Large intestine (tissue), 3 donors: ENCODE results near the gene RBM4. TPM values are rescaled to one million over a fixed set of nuclear protein-coding genes. Genes with fewer than 3 reads are reported as not detected.

Source experiments
- DNase-seq, 2 donors: peaks; one replicate each; pipeline versions ENCODE4 v3.0.0 to v3.0.0-alpha.2; 2013
- H3K27ac ChIP-seq: one replicate; pipeline ENCODE4 v1.5.1; 2013; ENCODE audit warnings: low read length
- H3K27me3 ChIP-seq: 2 replicates; pipeline ENCODE4 v1.6.1; 2013; ENCODE audit warnings: low read length; ENCODE audit not compliant: control insufficient read depth, insufficient read depth
- H3K36me3 ChIP-seq: 2 replicates; pipeline ENCODE4 v1.6.1; 2013; ENCODE audit warnings: low read length; ENCODE audit not compliant: control insufficient read depth, insufficient read depth
- H3K4me1 ChIP-seq: one replicate; pipeline ENCODE4 v1.6.1; 2013; ENCODE audit warnings: low read length; ENCODE audit not compliant: control insufficient read depth, insufficient read depth
- H3K4me3 ChIP-seq: one replicate; pipeline ENCODE4 v1.5.1; 2013; ENCODE audit warnings: low read length
- H3K9me3 ChIP-seq: one replicate; pipeline ENCODE4 v1.6.1; 2013; ENCODE audit warnings: mild to moderate bottlenecking, low read depth, low read length, moderate library complexity; ENCODE audit not compliant: control insufficient read depth
- whole genome bisulfite sequencing: methylation state at CpG from one replicate; pipeline ENCODE4 v1.1.5; 2013; ENCODE audit warnings: low lambda C conversion rate; ENCODE audit not compliant: insufficient coverage; 5-methylcytosine and 5-hydroxymethylcytosine counted together
- polyA plus RNA-seq: library from polyadenylated mRNA; unstranded; fragments of 120-200 nt; gene quantifications from one replicate; pipeline ENCODE4 v1.2.1, GENCODE V29; 2013

RBM4 gene
- polyA plus RNA-seq, 1 donor: 145 TPM

GRCh38 chr11:66676931-66677598, 38.6 kb downstream of the RBM4 start:
- Histone ChIP-seq H3K27me3 (no peaks in the 10 kb centered on the region), H3K36me3 (peaks cover 7% of the 10 kb centered on the region), H3K4me1 (peaks cover 6% of the 10 kb centered on the region), H3K27ac (peak overlapping the region; percentile 96), H3K9me3 (no peaks in the 10 kb centered on the region), H3K4me3 (peak overlapping the region; percentile 85)
- no CpG with 5 or more reads among the region's 27 CpGs for WGBS
- DNase-seq: peak in 1 of 2 donors; percentile 46

GRCh38 chr11:66677599-66678375, 39.3 kb downstream of the RBM4 start, which contains the start of gene RBM4B:
TSS of gene RBM4B (minus strand) at chr11:66677887. CDS start at chr11:66677079, 808 bp downstream.
- DNase-seq: peak; percentile 96
- Histone ChIP-seq H3K4me3 (peak within 1 kb of the TSS; percentile 85), H3K36me3 (peaks cover 7% of the 10 kb centered on the region), H3K9me3 (no peaks in the 10 kb centered on the region), H3K27ac (peak within 1 kb of the TSS; percentile 96), H3K4me1 (peaks cover 6% of the 10 kb centered on the region), H3K27me3 (no peaks in the 10 kb centered on the region)
- WGBS: no CpG with 5 or more reads among the region's 61 CpGs

GRCh38 chr11:66680966-66681645, 42.6 kb downstream of the RBM4 start:
- Histone ChIP-seq H3K27ac (no peak overlapping the region), H3K27me3 (no peaks in the 10 kb centered on the region), H3K36me3 (peaks cover 2% of the 10 kb centered on the region), H3K4me1 (peaks cover 5% of the 10 kb centered on the region), H3K4me3 (no peak overlapping the region), H3K9me3 (no peaks in the 10 kb centered on the region)
- 82% methylated on average over 2 of the region's 7 CpGs for WGBS
- DNase-seq: no peak

- Histone ChIP-seq H3K4me1 (no peaks in the 10 kb centered on the region), H3K4me3 (no peak overlapping the region)
- WGBS: no CpG with 5 or more reads among the region's 8 CpGs
These were observed 45.4 kb downstream of the RBM4 start for GRCh38 chr11:66683877-66684276.

GRCh38 chr11:66684635-66685034, 46.1 kb downstream of the RBM4 start:
- no peak for DNase-seq
- Histone ChIP-seq H3K9me3 (no peaks in the 10 kb centered on the region), H3K36me3 (no peaks in the 10 kb centered on the region), H3K27me3 (no peaks in the 10 kb centered on the region), H3K4me3 (no peak overlapping the region), H3K4me1 (no peaks in the 10 kb centered on the region), H3K27ac (no peak overlapping the region)
- no CpG with 5 or more reads among the region's 2 CpGs for WGBS

More at GRCh38 chr11:66683877-66684276, 45.4 kb downstream of the RBM4 start:
- Histone ChIP-seq H3K36me3 (no peaks in the 10 kb centered on the region), H3K9me3 (no peaks in the 10 kb centered on the region), H3K27me3 (no peaks in the 10 kb centered on the region), H3K27ac (no peak overlapping the region)
- no peak for DNase-seq

GRCh38 chr11:66685276-66686099, 47.0 kb downstream of the RBM4 start:
- no peaks in the 10 kb centered on the region for H3K9me3 ChIP-seq
- no peak for DNase-seq
- H3K4me3 ChIP-seq: no peak overlapping the region
- no peak overlapping the region for H3K27ac ChIP-seq
- H3K27me3 ChIP-seq: no peaks in the 10 kb centered on the region
- 80% methylated on average over 2 of the region's 27 CpGs for WGBS
- no peaks in the 10 kb centered on the region for H3K4me1 ChIP-seq
- H3K36me3 ChIP-seq: no peaks in the 10 kb centered on the region

- Histone ChIP-seq H3K4me1 (no peaks in the 10 kb centered on the region), H3K4me3 (no peak overlapping the region), H3K27me3 (no peaks in the 10 kb centered on the region), H3K36me3 (no peaks in the 10 kb centered on the region), H3K9me3 (no peaks in the 10 kb centered on the region), H3K27ac (no peak overlapping the region)
- WGBS: no CpG with 5 or more reads among the region's 15 CpGs
- no peak for DNase-seq
These were observed 47.7 kb downstream of the RBM4 start for GRCh38 chr11:66686100-66686785.

- H3K27me3 ChIP-seq: no peaks in the 10 kb centered on the region
- H3K4me1 ChIP-seq: no peaks in the 10 kb centered on the region
- no CpG with 5 or more reads among the region's 33 CpGs for WGBS
- no peaks in the 10 kb centered on the region for H3K9me3 ChIP-seq
- DNase-seq: no peak
- no peak overlapping the region for H3K27ac ChIP-seq
- no peaks in the 10 kb centered on the region for H3K36me3 ChIP-seq
- H3K4me3 ChIP-seq: no peak overlapping the region
These were observed 48.6 kb downstream of the RBM4 start for GRCh38 chr11:66686801-66687750.

GRCh38 chr11:66687831-66688281, 49.4 kb downstream of the RBM4 start:
- H3K9me3 ChIP-seq: no peaks in the 10 kb centered on the region
- DNase-seq: no peak
- no peak overlapping the region for H3K27ac ChIP-seq
- no peak overlapping the region for H3K4me3 ChIP-seq
- no peaks in the 10 kb centered on the region for H3K27me3 ChIP-seq
- WGBS: no CpG with 5 or more reads among the region's 13 CpGs
- no peaks in the 10 kb centered on the region for H3K36me3 ChIP-seq
- H3K4me1 ChIP-seq: no peaks in the 10 kb centered on the region
